Thyroid gland (tissue), 4 donors: ENCODE results near the gene PHACTR3. TPM values are rescaled to one million over a fixed set of nuclear protein-coding genes. Genes with fewer than 3 reads are reported as not detected.

Experiments
- DNase-seq, 2 donors: peaks; one replicate each; pipeline ENCODE4 v3.0.0-alpha.2; 2019
- H3K27ac ChIP-seq, 3 donors: fragments of 200-600 bp; sonication (generic); 1 replicate in 2 of 3; 2 replicates in 1 of 3; pipeline ENCODE4 v1.5.1; 2016 to 2019; ENCODE audit warnings: mild to moderate bottlenecking in 1 of 3, moderate library complexity in 1 of 3
- H3K27me3 ChIP-seq: fragments of 200-600 bp; sonication (generic); one replicate; pipeline ENCODE4 v1.5.1; 2019
- H3K36me3 ChIP-seq, 2 donors: fragments of 200-600 bp; sonication (generic); one replicate each; pipeline ENCODE4 v1.5.1; 2016 to 2019
- H3K4me1 ChIP-seq, 2 donors: fragments of 200-600 bp; sonication (generic); one replicate each; pipeline ENCODE4 v1.5.1; 2017 to 2019
- H3K4me3 ChIP-seq, 3 donors: fragments of 200-600 bp; sonication (generic); replicated peaks in 1 of 3; 1 replicate in 2 of 3; 2 replicates in 1 of 3; pipeline ENCODE4 v1.5.1; 2016; ENCODE audit warnings: mild to moderate bottlenecking in 1 of 3
- H3K9me3 ChIP-seq: fragments of 200-600 bp; sonication (generic); one replicate; pipeline ENCODE4 v1.5.1; 2017
- POLR2A ChIP-seq, 2 donors: fragments of 450-650 bp; IDR thresholded peaks; one replicate each; pipeline ENCODE4 v1.6.1; 2017; ENCODE audit warnings: antibody characterized with exemption in 2 of 2, mild to moderate bottlenecking in 2 of 2, moderate library complexity in 1 of 2
- WGBS, 2 donors: methylation state at CpG; one replicate each; pipeline ENCODE4 v1.1.5; 2017; 5-methylcytosine and 5-hydroxymethylcytosine counted together
- intact Hi-C: fragments of 100-400 bp; cut with DNase I; formaldehyde crosslinking; loops from one replicate; pipeline ENCODE4 v1.15.1; 2023
- total RNA-seq, 4 donors: library from RNA; depleted of rRNA; stranded (reverse); fragments of >200 nt; gene quantifications; one replicate each; pipeline ENCODE4 v1.2.3, GENCODE V29; 2016
- TF ChIP-seq, protein P1 (sequence below), 6 experiments: fragments of 200-600 bp in 3 of 6; fragments of 450-650 bp in 3 of 6; sonication (generic) in 3 of 6; IDR thresholded peaks; one replicate each; pipeline ENCODE4 v1.5.1; 2016 to 2019; ENCODE audit warnings: antibody characterized with exemption in 6 of 6, mild to moderate bottlenecking in 2 of 6, inconsistent platforms in 1 of 6, moderate library complexity in 1 of 6

PHACTR3 gene
- total RNA-seq, 4 donors from 2014 or later, result 2.4 TPM; not detected in 3

DNA sequence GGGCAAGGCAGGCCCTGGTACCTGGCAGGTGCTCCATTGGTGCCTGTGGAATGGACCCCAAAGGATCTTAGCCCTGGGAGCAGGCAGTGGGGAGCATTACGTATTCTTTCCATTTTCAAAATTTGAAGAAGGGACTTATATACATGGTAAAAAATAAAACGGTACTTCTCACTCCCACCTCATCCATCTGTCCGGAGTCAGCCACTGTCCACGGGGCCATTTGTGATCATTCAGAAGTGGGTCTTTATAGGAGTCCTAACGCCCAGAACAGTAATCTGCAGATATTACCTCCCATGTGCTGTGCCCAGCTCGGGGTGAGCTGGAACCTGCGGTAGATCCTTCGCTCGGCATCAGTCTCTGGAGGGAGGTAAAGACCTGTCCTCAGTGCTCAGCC is 218.7 kb downstream of the PHACTR3 start:
- no peaks in the 10 kb centered on the region for H3K9me3 ChIP-seq
- whole genome bisulfite sequencing, 2 donors, result 65 to 87% methylated on average over 9 of the region's 9 CpGs
- no peak for DNase-seq
- H3K4me3 ChIP-seq, result no peak overlapping the region
- H3K27me3 ChIP-seq, result no peaks in the 10 kb centered on the region
- no peak overlapping the region for H3K27ac ChIP-seq
- H3K36me3 ChIP-seq, result no peaks in the 10 kb centered on the region
- no peaks in the 10 kb centered on the region for H3K4me1 ChIP-seq
- intact Hi-C loops, result no loop called here
- TF ChIP-seq, protein P1, sequence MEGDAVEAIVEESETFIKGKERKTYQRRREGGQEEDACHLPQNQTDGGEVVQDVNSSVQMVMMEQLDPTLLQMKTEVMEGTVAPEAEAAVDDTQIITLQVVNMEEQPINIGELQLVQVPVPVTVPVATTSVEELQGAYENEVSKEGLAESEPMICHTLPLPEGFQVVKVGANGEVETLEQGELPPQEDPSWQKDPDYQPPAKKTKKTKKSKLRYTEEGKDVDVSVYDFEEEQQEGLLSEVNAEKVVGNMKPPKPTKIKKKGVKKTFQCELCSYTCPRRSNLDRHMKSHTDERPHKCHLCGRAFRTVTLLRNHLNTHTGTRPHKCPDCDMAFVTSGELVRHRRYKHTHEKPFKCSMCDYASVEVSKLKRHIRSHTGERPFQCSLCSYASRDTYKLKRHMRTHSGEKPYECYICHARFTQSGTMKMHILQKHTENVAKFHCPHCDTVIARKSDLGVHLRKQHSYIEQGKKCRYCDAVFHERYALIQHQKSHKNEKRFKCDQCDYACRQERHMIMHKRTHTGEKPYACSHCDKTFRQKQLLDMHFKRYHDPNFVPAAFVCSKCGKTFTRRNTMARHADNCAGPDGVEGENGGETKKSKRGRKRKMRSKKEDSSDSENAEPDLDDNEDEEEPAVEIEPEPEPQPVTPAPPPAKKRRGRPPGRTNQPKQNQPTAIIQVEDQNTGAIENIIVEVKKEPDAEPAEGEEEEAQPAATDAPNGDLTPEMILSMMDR (IDR thresholded peaks at IDR 0.05), result no peak
- no peak for TF ChIP-seq POLR2A (IDR thresholded peaks at IDR 0.05)

DNA sequence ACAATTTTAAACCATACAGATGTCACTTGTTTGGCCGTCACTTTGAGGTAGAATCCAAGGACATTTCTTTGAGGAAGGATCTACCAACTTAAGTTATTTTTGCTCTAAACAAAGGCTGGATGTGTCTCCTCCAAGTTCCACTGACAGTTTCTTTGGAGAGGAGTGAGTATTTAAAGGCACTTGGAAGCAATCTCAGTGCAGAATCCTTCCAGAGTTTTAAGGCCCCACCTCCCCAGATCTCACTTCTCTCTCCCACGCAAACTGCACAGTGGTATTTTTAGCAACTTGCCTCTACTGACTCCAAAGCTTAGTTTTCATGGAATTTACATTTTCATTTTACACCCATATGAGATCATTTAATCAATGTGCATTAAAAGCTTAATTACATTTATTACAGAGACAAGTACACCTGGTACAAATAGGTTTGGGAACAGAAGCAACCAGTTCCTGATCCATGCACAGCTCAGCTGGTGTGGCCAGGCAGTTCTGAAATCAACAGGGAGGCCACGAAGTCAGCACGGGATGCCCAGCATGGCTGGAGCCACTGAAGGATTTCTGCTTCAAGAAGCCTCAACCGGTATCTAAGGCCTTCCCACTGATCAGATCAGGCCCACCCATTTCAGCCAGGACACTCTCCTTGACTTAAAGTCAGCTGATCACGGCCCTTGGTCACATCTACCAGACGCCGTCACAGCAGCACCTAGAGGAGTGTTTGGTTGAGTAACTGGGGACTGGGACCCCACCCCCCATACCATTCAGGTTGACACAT is 219.3 kb downstream of the PHACTR3 start:
- intact Hi-C loops, result no loop called here
- no peaks in the 10 kb centered on the region for H3K27me3 ChIP-seq
- no peaks in the 10 kb centered on the region for H3K36me3 ChIP-seq
- H3K9me3 ChIP-seq, result no peaks in the 10 kb centered on the region
- no peak overlapping the region for H3K27ac ChIP-seq
- TF ChIP-seq POLR2A (IDR thresholded peaks at IDR 0.05), result no peak
- TF ChIP-seq, protein P1 (IDR thresholded peaks at IDR 0.05), result no peak
- no peak for DNase-seq
- WGBS, 2 donors, result 81% methylated on average over 7 to 8 of the region's 8 CpGs
- no peak overlapping the region for H3K4me3 ChIP-seq
- H3K4me1 ChIP-seq, result no peaks in the 10 kb centered on the region

DNA sequence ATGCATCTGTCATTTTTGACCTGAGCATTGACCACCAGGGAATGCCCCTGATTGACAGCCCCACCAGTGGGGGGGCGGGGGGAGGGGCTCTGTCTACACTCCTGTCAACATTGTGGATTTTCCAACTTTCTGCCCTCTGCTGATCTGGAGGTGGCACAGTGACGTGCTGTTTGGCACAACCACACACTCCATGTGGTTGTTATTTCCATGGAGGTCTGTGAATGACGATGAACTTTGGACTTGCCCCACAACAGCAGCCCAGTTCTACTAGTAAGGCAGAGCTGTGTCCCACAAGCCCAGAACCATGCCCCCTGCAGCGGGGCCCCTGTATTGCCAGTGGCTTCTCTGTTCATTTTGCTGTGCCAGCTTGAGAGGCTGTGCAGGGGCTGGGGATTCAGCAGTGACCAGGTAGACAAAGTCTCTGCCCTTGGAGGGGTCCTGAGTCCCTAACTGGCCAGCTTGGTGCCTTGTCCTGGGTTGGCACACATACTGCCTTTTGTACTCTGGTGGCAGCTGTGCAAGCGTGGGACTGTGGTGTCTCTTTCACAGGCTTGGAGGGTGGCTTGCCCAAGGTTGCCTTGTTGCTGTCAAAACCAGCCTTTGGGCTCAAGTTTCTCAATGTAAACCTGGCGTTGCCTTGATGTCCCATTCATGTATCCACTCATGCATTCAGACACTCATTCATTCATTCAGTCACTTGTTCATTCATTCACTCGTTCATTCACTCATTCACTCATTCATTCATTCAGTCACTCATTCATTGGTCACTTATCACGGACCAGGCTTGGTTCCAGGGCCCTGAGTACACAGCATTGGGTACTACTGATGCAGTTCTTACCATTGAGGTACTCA is 220.6 kb downstream of the PHACTR3 start:
- intact Hi-C loops, result no loop called here
- DNase-seq, result no peak
- no peak overlapping the region for H3K4me3 ChIP-seq
- H3K36me3 ChIP-seq, result no peaks in the 10 kb centered on the region
- TF ChIP-seq, protein P1 (IDR thresholded peaks at IDR 0.05), result no peak
- no peak for TF ChIP-seq POLR2A (IDR thresholded peaks at IDR 0.05)
- no peaks in the 10 kb centered on the region for H3K4me1 ChIP-seq
- H3K9me3 ChIP-seq, result no peaks in the 10 kb centered on the region
- WGBS, 2 donors, result 77 to 81% methylated on average over 7 to 8 of the region's 8 CpGs
- H3K27me3 ChIP-seq, result no peaks in the 10 kb centered on the region
- no peak overlapping the region for H3K27ac ChIP-seq

DNA sequence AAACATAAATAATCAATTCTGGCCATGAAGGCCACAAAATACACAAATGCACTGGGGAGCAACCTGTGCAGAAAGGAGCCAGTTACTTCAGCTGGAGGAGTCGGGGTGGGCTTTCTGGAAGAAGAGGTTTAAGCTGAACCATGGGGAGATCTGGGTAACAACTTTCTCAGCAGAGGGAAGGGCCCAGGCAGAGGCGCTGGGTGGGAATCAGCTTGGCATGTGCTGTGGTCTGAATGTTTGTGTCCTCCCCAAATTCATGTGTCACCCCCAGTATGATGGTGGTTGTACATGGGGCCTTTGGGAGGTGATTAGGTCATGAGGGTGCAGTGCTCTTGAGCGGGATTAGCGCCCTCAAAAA is 221.2 kb downstream of the PHACTR3 start:
- intact Hi-C loops, result no loop called here

More for the DNA sequence above, 221.2 kb downstream of the PHACTR3 start:
- TF ChIP-seq POLR2A (IDR thresholded peaks at IDR 0.05), result no peak
- TF ChIP-seq, protein P1 (IDR thresholded peaks at IDR 0.05), result no peak
- Histone ChIP-seq H3K27ac (no peak overlapping the region), H3K27me3 (no peaks in the 10 kb centered on the region), H3K4me1 (no peaks in the 10 kb centered on the region), H3K9me3 (no peaks in the 10 kb centered on the region), H3K4me3 (no peak overlapping the region), H3K36me3 (no peaks in the 10 kb centered on the region)
- WGBS, 2 donors, result 90 to 97% methylated on average over 2 to 4 of the region's 4 CpGs
- DNase-seq, result no peak
